Activated CD4-positive, alpha-beta memory T cell treated with anti-CD3 and anti-CD28 coated beads, Interleukin-2, amount 10 ng/mL, durations not matched to agents 7 days and 5 days (primary cell): ENCODE data around the gene MYO7A. TPM values are rescaled to one million over a fixed set of nuclear protein-coding genes. Genes with fewer than 3 reads are reported as not detected.

Experiments used
- CTCF ChIA-PET: fragments of 350-600 bp; sonication (Branson Sonifier 250); formaldehyde crosslinking; loops from one replicate; lab custom pipeline; 2021; ENCODE audit warnings: antibody characterized with exemption, inconsistent platforms; lab: Charles Lee
- POLR2A ChIA-PET: fragments of 350-600 bp; sonication (Branson Sonifier 250); formaldehyde crosslinking; loops from one replicate; lab custom pipeline; 2021; ENCODE audit warnings: antibody characterized with exemption; lab: Charles Lee
- DNase-seq: peaks from one replicate; pipeline ENCODE4 v3.0.0-alpha.2; 2020
- H3K27ac Mint-ChIP-seq: one replicate; pipeline ENCODE4 v1.8.0; 2021; ENCODE audit warnings: mild to moderate bottlenecking, mixed read lengths
- H3K27me3 Mint-ChIP-seq: one replicate; pipeline ENCODE4 v1.8.0; 2021; ENCODE audit warnings: mixed read lengths
- H3K36me3 Mint-ChIP-seq: one replicate; pipeline ENCODE4 v1.8.0; 2021; ENCODE audit warnings: low read depth, mixed read lengths
- H3K4me1 Mint-ChIP-seq: one replicate; pipeline ENCODE4 v1.8.0; 2021; ENCODE audit warnings: mixed read lengths
- H3K4me3 Mint-ChIP-seq: one replicate; pipeline ENCODE4 v1.8.0; 2021; ENCODE audit warnings: mild to moderate bottlenecking, mixed read lengths
- H3K9me3 Mint-ChIP-seq: one replicate; pipeline ENCODE4 v1.8.0; 2021; ENCODE audit warnings: mixed read lengths
- total RNA-seq, 2 experiments: library from RNA; stranded (reverse); gene quantifications; one replicate each; pipeline ENCODE4 v1.2.3, GENCODE V29; 2021

The MYO7A gene
- total RNA-seq, 2 experiments from 2014 or later, result 0.35 to 0.50 TPM

DNA sequence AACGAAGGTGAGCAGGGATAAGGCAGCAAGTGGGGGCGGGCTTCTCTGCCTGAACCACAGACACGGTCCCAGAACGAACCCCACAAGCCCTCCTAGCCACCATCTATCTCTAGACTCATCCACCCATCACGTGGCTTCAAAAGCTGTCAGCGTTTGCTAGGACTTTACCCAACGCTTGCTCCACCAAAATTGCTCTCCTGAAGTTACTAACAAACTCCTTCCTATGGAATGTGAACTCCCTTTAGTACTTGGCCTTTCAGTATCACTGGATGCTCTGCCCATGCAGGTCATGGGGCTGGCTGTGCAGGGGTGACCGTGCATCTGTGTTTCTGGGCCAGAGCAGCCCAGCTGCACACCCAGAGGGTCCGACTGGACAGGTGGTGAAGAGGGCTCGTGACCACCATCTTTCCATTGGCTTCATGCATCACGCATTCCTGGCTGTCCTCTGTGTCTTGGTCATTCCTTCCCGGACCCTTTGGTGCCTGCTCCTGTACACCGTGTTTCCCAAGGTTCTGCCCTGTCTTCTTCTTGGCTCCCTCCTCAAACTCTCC, 85.1 kb downstream of the MYO7A start:
- Mint-ChIP-seq H3K9me3 (no peaks in the 10 kb centered on the region), H3K36me3 (no peaks in the 10 kb centered on the region)
- CTCF ChIA-PET, result no interaction called here

DNA sequence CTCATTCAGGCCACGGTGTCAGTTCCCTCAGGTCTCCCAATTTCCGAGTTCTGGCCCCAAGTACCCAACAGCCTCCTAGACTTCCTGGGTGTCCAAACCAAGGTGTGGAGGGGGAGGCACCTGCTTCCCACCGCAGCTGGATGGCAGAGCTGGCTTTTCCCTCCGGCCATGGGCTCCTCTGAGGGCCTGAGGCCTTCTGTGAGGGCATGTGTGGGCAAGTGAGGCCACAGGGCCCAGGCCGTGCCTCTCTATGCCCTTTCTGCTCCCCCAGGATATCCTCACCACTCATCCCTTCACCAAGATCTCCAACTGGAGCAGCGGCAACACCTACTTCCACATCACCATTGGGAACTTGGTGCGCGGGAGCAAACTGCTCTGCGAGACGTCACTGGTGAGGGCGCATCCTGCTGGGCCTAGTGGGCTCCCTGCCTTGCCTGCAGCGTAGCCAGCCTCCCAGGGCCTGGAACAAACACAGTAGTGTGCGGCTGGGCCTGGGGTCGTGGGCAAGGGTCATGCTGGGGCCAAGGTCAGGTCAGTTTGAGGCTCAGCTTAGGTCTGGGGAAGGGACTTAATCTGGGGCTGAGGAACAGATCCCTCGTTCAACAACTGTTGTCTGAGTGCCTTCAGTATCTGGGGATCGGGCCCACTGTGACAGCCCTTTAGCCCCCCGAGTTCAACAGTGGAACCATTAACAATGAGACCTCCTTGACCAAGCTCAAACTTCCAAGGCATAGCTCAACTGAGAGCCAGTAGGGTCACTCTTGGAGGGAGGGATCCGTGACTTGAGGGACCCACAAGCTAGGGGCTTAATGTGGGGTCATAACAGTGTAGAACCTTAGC, 85.8 kb downstream of the MYO7A start:
- Mint-ChIP-seq H3K27ac (no peak overlapping the region), H3K4me3 (no peak overlapping the region), H3K27me3 (no peaks in the 10 kb centered on the region), H3K4me1 (no peaks in the 10 kb centered on the region), H3K36me3 (no peaks in the 10 kb centered on the region), H3K9me3 (no peaks in the 10 kb centered on the region)
- ChIA-PET CTCF (no interaction called here), POLR2A (no interaction called here)
- peak; percentile 8 for DNase-seq

More for the DNA sequence above, 85.1 kb downstream of the MYO7A start:
- no peak overlapping the region for H3K27ac Mint-ChIP-seq
- POLR2A ChIA-PET, result no interaction called here
- H3K4me3 Mint-ChIP-seq, result no peak overlapping the region
- peak; percentile 12 for DNase-seq
- no peaks in the 10 kb centered on the region for H3K27me3 Mint-ChIP-seq
- no peaks in the 10 kb centered on the region for H3K4me1 Mint-ChIP-seq

DNA sequence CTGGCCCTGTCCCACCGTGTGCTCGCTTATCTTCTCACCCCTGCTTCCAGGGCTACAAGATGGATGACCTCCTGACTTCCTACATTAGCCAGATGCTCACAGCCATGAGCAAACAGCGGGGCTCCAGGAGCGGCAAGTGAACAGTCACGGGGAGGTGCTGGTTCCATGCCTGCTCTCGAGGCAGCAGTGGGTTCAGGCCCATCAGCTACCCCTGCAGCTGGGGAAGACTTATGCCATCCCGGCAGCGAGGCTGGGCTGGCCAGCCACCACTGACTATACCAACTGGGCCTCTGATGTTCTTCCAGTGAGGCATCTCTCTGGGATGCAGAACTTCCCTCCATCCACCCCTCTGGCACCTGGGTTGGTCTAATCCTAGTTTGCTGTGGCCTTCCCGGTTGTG, 86.5 kb downstream of the MYO7A start:
- Mint-ChIP-seq H3K4me3 (no peak overlapping the region), H3K9me3 (no peaks in the 10 kb centered on the region), H3K27ac (no peak overlapping the region), H3K4me1 (no peaks in the 10 kb centered on the region), H3K27me3 (peaks cover 3% of the 10 kb centered on the region), H3K36me3 (no peaks in the 10 kb centered on the region)
- DNase-seq, result peak; percentile 7
- ChIA-PET CTCF (interaction anchor here (0.6 kb wide), 1 partner anchor 1964 kb away, joined by 5 read pairs; no protein-coding TSS in a partner anchor), POLR2A (no interaction called here)

DNA sequence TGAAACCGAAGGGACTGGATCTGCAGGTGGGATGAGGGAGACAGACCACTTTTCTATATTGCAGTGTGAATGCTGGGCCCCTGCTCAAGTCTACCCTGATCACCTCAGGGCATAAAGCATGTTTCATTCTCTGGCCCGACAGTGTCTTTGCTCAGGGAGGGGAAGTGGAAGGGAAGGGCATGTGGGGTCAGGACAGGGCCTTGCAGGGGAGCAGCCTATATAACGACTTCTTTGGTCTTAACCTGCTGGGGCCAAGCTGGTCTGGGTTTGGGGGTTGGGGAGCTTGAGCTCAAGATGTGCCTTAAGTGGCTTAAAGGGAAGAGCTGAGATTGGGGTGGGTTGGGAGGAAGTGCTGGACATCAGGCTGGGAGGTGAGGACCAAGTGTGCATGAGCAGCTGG, 87.1 kb downstream of the MYO7A start:
- Mint-ChIP-seq H3K27ac (no peak overlapping the region), H3K4me1 (no peaks in the 10 kb centered on the region), H3K4me3 (no peak overlapping the region), H3K27me3 (peaks cover 8% of the 10 kb centered on the region), H3K9me3 (no peaks in the 10 kb centered on the region), H3K36me3 (no peaks in the 10 kb centered on the region)
- POLR2A ChIA-PET, result no interaction called here
- DNase-seq, result peak; percentile 7
- CTCF ChIA-PET, result interaction anchor here (0.6 kb wide), 1 partner anchor 1964 kb away, joined by 5 read pairs; no protein-coding TSS in a partner anchor

DNA sequence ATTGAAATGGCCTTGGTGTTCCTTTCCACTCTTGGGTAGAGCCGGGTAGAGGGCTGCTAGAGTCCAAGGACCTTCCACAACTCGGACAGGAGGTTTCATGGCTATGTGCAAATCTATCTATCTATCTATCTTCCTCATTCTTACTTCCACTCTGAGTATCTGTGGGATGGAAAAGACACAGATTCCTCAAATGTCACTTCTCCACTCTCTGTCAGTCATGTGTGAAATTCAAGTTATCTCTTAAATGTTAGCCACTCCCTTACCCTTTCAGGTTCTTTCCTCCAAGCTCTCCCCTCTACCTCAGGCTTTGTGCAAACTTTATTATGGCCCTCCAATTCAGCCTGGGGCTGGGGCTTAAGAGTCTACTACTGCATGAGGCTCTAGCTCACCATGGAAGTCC, 89.1 kb downstream of the MYO7A start:
- Mint-ChIP-seq H3K4me3 (no peak overlapping the region), H3K36me3 (no peaks in the 10 kb centered on the region), H3K4me1 (no peaks in the 10 kb centered on the region), H3K27ac (no peak overlapping the region), H3K27me3 (peaks cover 22% of the 10 kb centered on the region), H3K9me3 (no peaks in the 10 kb centered on the region)
- DNase-seq, result no peak
- ChIA-PET CTCF (no interaction called here), POLR2A (no interaction called here)

DNA sequence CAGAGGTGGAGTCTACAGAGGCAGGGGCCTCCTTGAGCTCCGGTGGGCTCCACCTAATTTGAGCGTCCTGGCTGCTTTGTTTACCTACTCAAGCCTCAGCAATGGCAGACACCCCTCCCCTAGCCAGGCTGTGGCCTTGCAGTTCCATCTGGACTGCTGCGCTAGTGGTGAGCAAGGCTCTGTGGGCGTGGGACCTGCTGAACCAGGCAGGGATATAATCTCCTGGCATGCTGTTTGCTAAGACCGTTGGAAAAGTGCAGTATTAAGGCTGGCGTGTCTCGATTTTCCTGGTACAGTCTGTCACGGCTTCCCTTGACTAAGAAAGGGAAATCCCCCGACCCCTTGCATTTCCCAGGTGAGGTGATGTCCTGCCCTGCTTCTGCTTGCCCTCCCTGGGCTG, 95.8 kb downstream of the MYO7A start:
- DNase-seq, result no peak
- Mint-ChIP-seq H3K4me1 (no peaks in the 10 kb centered on the region), H3K4me3 (no peak overlapping the region), H3K9me3 (no peaks in the 10 kb centered on the region), H3K36me3 (no peaks in the 10 kb centered on the region), H3K27me3 (peaks cover 46% of the 10 kb centered on the region), H3K27ac (no peak overlapping the region)
- POLR2A ChIA-PET, result no interaction called here
- CTCF ChIA-PET, result no interaction called here

DNA sequence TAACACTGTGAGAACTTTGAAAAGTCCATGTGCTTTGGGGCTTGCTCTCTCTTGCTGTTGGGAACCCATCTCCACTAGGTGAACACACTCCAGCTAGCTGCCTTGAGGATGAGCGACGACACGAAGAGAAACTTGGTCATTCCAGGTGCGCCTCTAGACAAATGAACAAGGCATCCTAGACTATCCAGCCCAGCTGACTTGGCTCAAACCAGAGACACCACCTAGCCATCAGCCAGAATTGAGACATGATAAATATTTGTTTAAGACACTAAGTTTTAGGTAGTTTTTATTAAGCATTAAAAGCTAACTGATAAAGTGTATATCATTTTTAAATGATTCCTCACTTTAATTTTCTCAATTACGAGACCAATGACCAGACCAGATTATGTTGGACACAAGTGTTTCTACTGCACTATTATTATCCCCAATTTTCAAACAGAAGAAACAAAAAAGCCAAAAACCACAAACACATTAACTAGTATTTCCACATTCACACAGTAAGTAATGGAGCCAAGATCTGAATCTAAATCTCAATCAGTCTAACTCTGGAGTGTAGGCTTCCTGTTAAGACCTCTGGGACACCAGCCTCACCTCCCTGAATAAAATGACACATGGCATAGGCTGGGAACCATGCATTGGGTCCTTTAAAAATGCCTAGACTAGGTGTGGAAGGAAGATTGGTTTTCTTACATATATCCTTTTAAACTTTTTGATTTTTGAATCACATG, 103.0 kb downstream of the MYO7A start:
- Mint-ChIP-seq H3K9me3 (no peaks in the 10 kb centered on the region), H3K27me3 (peaks cover 16% of the 10 kb centered on the region)

DNA sequence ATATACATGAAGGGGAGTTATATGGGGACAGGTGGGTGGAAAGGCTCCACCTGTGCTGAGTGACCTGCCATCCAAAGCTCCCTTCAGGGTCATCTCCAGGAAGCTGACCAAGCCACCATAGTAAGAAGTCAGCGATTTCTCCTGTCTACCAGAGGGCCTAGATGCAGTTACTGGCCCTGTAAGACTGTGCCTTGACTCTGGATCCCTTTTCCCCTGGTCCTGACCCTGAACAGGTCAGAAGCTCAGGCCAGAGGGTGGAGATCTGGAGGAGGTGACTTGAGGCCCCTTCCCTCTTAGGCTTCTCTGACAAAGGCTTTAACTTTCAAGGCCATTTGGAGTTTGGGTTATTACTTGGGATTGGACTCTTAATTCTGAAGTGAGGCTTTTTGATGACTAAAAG, 103.8 kb downstream of the MYO7A start:
- H3K4me3 Mint-ChIP-seq, result no peak overlapping the region
- H3K27ac Mint-ChIP-seq, result no peak overlapping the region
- peaks cover 16% of the 10 kb centered on the region for H3K27me3 Mint-ChIP-seq
- H3K4me1 Mint-ChIP-seq, result no peaks in the 10 kb centered on the region
- no peak for DNase-seq
- ChIA-PET POLR2A (no interaction called here), CTCF (no interaction called here)
- no peaks in the 10 kb centered on the region for H3K36me3 Mint-ChIP-seq
- H3K9me3 Mint-ChIP-seq, result no peaks in the 10 kb centered on the region

More for the DNA sequence above, 103.0 kb downstream of the MYO7A start:
- Mint-ChIP-seq H3K36me3 (no peaks in the 10 kb centered on the region), H3K4me1 (no peaks in the 10 kb centered on the region), H3K4me3 (no peak overlapping the region), H3K27ac (no peak overlapping the region)
- no peak for DNase-seq
- POLR2A ChIA-PET, result no interaction called here
- CTCF ChIA-PET, result no interaction called here

DNA sequence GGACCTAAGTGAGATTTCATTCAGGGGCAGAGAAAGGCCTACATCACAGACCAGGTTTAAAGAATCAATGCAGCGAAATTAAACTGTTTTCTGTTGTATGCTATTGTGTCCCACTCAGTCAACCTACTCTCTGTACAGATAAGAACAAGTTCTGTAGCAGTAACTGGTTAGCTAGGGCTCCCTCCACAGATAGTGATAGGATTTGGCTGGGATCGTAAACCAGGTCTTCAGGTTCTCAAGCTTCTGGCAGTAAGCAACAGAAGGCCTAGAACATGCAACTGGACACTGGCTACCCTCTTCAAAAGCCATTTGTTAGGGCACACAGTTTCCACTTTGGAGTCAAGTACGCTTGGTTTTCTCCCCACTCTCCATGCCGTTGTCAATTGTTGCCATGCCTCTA, 104.2 kb downstream of the MYO7A start:
- Mint-ChIP-seq H3K36me3 (no peaks in the 10 kb centered on the region), H3K4me3 (no peak overlapping the region), H3K4me1 (no peaks in the 10 kb centered on the region), H3K27me3 (peaks cover 16% of the 10 kb centered on the region), H3K27ac (no peak overlapping the region), H3K9me3 (no peaks in the 10 kb centered on the region)
- no peak for DNase-seq
- ChIA-PET CTCF (no interaction called here), POLR2A (no interaction called here)

DNA sequence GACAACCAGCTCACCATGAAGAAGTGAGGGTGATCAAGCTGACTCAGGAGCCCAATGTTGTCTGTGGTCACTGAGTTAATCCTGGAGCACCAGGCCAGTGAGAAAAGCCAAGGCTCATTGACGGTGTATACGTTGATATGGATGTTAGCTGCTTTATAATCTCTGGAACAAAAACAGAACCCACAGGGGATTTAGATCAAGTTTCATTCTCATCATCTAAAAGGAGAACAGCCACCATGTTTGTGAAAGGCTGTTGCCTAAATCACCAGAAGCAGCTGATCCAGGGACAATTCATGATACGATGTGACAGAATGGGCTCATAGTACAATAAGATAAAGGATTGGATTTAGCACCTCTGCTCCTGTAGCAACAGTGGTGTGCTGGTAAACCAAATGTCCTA, 105.0 kb downstream of the MYO7A start:
- no peak for DNase-seq
- H3K27ac Mint-ChIP-seq, result no peak overlapping the region
- POLR2A ChIA-PET, result no interaction called here
- H3K9me3 Mint-ChIP-seq, result no peaks in the 10 kb centered on the region
- CTCF ChIA-PET, result interaction anchor here (0.7 kb wide), 2 partner anchors 338 to 455 kb away, joined by 3 to 4 read pairs; no protein-coding TSS in a partner anchor
- no peaks in the 10 kb centered on the region for H3K4me1 Mint-ChIP-seq
- H3K4me3 Mint-ChIP-seq, result no peak overlapping the region
- H3K27me3 Mint-ChIP-seq, result peaks cover 16% of the 10 kb centered on the region
- no peaks in the 10 kb centered on the region for H3K36me3 Mint-ChIP-seq

DNA sequence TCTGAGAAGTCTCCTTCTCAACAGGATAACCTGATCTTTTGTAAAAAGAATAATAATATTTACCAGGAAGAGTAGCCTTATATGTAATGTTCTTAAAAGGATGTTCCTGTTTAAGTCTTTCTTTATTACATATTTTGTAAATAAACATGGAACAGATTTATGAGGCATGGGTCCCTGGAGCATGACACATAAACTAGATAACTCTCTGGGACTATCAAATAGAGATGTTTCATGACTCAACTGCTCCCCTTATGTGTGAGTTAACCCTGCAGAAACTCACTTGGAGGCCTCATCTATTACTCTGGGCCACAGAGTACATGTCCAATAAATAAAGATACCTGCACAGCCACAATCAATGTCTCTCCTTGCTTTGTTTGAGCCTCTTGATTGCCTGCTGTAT, 108.9 kb downstream of the MYO7A start:
- POLR2A ChIA-PET, result no interaction called here
- DNase-seq, result no peak
- no peaks in the 10 kb centered on the region for H3K36me3 Mint-ChIP-seq
- CTCF ChIA-PET, result no interaction called here
- H3K27ac Mint-ChIP-seq, result no peak overlapping the region
- H3K9me3 Mint-ChIP-seq, result peaks cover 5% of the 10 kb centered on the region
- no peaks in the 10 kb centered on the region for H3K4me1 Mint-ChIP-seq
- H3K4me3 Mint-ChIP-seq, result no peak overlapping the region
- peaks cover 22% of the 10 kb centered on the region for H3K27me3 Mint-ChIP-seq

DNA sequence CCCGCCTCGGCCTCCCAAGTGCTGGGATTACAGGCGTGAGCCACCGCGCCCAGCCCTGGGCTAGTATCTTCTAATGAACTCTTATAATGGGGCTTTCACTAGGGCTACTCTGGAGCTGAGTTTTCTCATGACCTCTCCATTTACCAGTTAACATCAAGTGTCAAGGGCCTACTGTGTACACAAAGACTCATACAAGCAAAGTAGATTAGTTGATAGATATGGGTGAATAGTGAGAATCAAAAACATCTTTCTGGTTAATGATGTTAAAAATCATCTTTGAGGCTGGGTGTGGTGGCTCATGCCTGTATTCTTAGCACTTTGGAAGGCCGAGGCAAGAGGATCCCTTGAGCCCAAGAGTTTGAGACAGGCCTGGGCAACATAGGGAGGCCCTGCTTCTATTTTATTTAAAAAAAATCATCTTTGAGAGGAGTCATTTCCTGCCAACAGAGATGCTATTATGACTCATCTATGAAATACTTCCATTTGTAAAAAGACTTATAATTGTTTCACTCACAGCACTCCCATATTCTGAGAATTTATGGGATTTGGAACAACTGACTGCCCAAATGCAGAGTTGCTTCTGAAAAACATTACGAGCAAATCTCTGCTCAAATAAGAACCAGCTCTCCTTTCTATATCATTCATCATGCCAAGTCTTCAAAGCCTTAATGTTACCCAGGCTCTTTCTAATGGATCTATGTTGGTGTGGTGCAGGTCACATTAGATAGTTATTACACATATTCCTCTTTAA, 116.4 kb downstream of the MYO7A start:
- peaks cover 7% of the 10 kb centered on the region for H3K27me3 Mint-ChIP-seq
- no peak overlapping the region for H3K27ac Mint-ChIP-seq
- POLR2A ChIA-PET, result no interaction called here
- H3K4me3 Mint-ChIP-seq, result no peak overlapping the region
- CTCF ChIA-PET, result no interaction called here
- H3K36me3 Mint-ChIP-seq, result no peaks in the 10 kb centered on the region
- H3K9me3 Mint-ChIP-seq, result peaks cover 5% of the 10 kb centered on the region
- H3K4me1 Mint-ChIP-seq, result peaks cover 6% of the 10 kb centered on the region
- DNase-seq, result no peak

DNA sequence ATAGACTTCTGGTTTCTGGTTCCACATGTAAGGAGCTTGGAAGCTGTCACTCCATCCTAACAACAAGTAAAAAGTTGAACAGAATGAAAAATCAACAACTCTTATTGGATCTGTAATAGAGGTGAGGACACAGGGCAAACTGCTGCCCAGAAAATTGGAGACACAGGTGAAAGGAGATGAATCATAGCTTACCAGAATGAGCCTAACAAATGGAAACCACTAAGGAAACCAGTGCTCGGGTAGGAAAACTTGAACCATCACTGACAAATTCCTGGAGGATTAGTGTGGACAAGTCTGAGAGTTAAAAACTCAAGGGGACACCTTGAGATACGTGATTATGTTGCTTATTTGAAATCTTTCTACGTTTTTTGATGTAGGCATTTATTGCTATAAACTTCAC, 121.4 kb downstream of the MYO7A start:
- H3K9me3 Mint-ChIP-seq, result peaks cover 2% of the 10 kb centered on the region
- no peak overlapping the region for H3K4me3 Mint-ChIP-seq
- no peak overlapping the region for H3K27ac Mint-ChIP-seq
- peaks cover 4% of the 10 kb centered on the region for H3K27me3 Mint-ChIP-seq
- CTCF ChIA-PET, result no interaction called here
- peaks cover 5% of the 10 kb centered on the region for H3K4me1 Mint-ChIP-seq
- no peaks in the 10 kb centered on the region for H3K36me3 Mint-ChIP-seq
- DNase-seq, result no peak
- POLR2A ChIA-PET, result no interaction called here
